HepG2 (cell line): ENCODE measurements around the gene PEPD. TPM values are rescaled to one million over a fixed set of nuclear protein-coding genes. Genes with fewer than 3 reads are reported as not detected.

Experiments used
- ATAC-seq: fragments of 200-7000 bp; cut with Tn5 transposase; 3 replicates; pipeline ENCODE4 v1.9.1; 2020; ENCODE audit warnings: mild to moderate bottlenecking, moderate library complexity
- BruUV-seq: library from RNA; stranded (reverse); fragments of 400-500 nt; replicated peaks from 2 replicates; lab custom pipeline; 2021; lab: Mats Ljungman, UMichigan
- CTCF ChIA-PET: fragments of 300-600 bp; formaldehyde crosslinking; extraction: SDS; loops from one replicate; lab custom pipeline; 2021; ENCODE audit warnings: low total read pairs, inconsistent platforms, low intra/inter-chr PET ratio; lab: Yijun Ruan, JAX
- POLR2A ChIA-PET: fragments of 350-600 bp; sonication (Branson Sonifier 250); formaldehyde crosslinking; loops from one replicate; lab custom pipeline; 2020; ENCODE audit warnings: antibody characterized with exemption, inconsistent platforms; lab: Yijun Ruan, JAX
- DNase-seq: peaks from one replicate; pipeline ENCODE4 v3.0.0-alpha.2; 2015; ENCODE audit warnings: low spot score
- FAIRE-seq: peaks from 3 replicates; lab custom pipeline; 2011; peaks lifted over from hg19 to GRCh38; lab: Jason Lieb, UNC
- H2AFZ ChIP-seq: one replicate; pipeline ENCODE4 v1.6.1; 2011; ENCODE audit warnings: low read length, inconsistent platforms
- H3K27ac ChIP-seq: fragments of 300-600 bp; 3 replicates; pipeline ENCODE4 v1.8.0; 2011; ENCODE audit warnings: mixed run types, mild to moderate bottlenecking, mixed read lengths, low read length, inconsistent platforms; ENCODE audit not compliant: insufficient read depth; ENCODE audit errors: extremely low read length
- H3K27me3 ChIP-seq, 2 experiments: fragments of 200-600 bp in 1 of 2; 2 replicates in 1 of 2; 3 replicates in 1 of 2; pipeline versions ENCODE4 v1.6.0 to v1.8.0; 2011; ENCODE audit warnings: low read length in 2 of 2, mild to moderate bottlenecking in 2 of 2, moderate library complexity in 2 of 2, inconsistent platforms in 1 of 2; ENCODE audit not compliant: insufficient read depth in 2 of 2, control insufficient read depth in 1 of 2
- H3K36me3 ChIP-seq, 2 experiments: fragments of 200-600 bp in 1 of 2; replicated peaks in 1 of 2; 2 replicates in 1 of 2; 3 replicates in 1 of 2; pipeline versions ENCODE4 v1.5.1 to v1.8.0; 2011; ENCODE audit warnings: low read length in 2 of 2, inconsistent platforms in 1 of 2; ENCODE audit not compliant: insufficient read depth in 2 of 2, control insufficient read depth in 1 of 2
- H3K4me1 ChIP-seq: 2 replicates; pipeline ENCODE4 v1.5.1; 2012; ENCODE audit warnings: low read length, inconsistent platforms; ENCODE audit not compliant: insufficient read depth
- H3K4me2 ChIP-seq: 2 replicates; pipeline ENCODE4 v1.6.0; 2011; ENCODE audit warnings: low read depth, low read length, inconsistent platforms
- H3K4me3 ChIP-seq, 3 experiments: fragments of 200-600 bp in 1 of 3; sonication (generic), shearing (Covaris generic) in 1 of 3; replicated peaks in 1 of 3; 2 replicates each; pipeline ENCODE4 v1.5.1; 2011 to 2016; ENCODE audit warnings: low read length in 3 of 3, inconsistent platforms in 2 of 3, low read depth in 2 of 3, mild to moderate bottlenecking in 2 of 3, control low read depth in 1 of 3, mixed read lengths in 1 of 3; ENCODE audit not compliant: insufficient read depth in 1 of 3
- H3K79me2 ChIP-seq: one replicate; pipeline ENCODE4 v1.6.1; 2011; ENCODE audit warnings: low read length, inconsistent platforms; ENCODE audit not compliant: insufficient read depth
- H3K9ac ChIP-seq: 2 replicates; pipeline ENCODE4 v1.6.0; 2011; ENCODE audit warnings: mild to moderate bottlenecking, low read depth, low read length, inconsistent platforms; ENCODE audit not compliant: insufficient read depth
- H3K9me3 ChIP-seq: 2 replicates; pipeline ENCODE4 v1.5.1; 2012; ENCODE audit warnings: mild to moderate bottlenecking, low read length
- H4K20me1 ChIP-seq: 2 replicates; pipeline ENCODE4 v1.6.0; 2011; ENCODE audit warnings: inconsistent platforms, mild to moderate bottlenecking, low read length, moderate library complexity; ENCODE audit not compliant: insufficient read depth
- ARID3A ChIP-seq: IDR thresholded peaks from 2 replicates; pipeline ENCODE4 v1.6.1; 2012; ENCODE audit warnings: low read depth, low read length, improper control_type of control experiment
- ATM ChIP-seq: fragments of 450-650 bp; IDR thresholded peaks from 2 replicates; pipeline ENCODE4 v1.7.1; 2017; ENCODE audit warnings: mild to moderate bottlenecking, borderline replicate concordance
- CSRNP1 ChIP-seq: sonication (generic); formaldehyde crosslinking; IDR thresholded peaks from 2 replicates; pipeline ENCODE4 v1.8.1; 2023; ENCODE audit warnings: mild to moderate bottlenecking, missing genetic modification reagents
- MLX ChIP-seq: IDR thresholded peaks from 2 replicates; pipeline ENCODE4 v1.6.1; 2016
- SNAPC2 ChIP-seq: sonication (generic); formaldehyde crosslinking; IDR thresholded peaks from 2 replicates; pipeline ENCODE4 v1.8.1; 2022; ENCODE audit warnings: mild to moderate bottlenecking, missing genetic modification reagents
- TBX2 ChIP-seq: sonication (generic); formaldehyde crosslinking; IDR thresholded peaks from 2 replicates; pipeline ENCODE4 v1.5.0; 2020; ENCODE audit warnings: missing genetic modification reagents, mild to moderate bottlenecking, borderline replicate concordance
- TEAD3 ChIP-seq: optimal IDR thresholded peaks from 2 replicates; pipeline ENCODE3; 2016; ENCODE audit warnings: borderline replicate concordance
- ZGPAT ChIP-seq: IDR thresholded peaks from 2 replicates; pipeline ENCODE4 v1.6.1; 2016; ENCODE audit warnings: mild to moderate bottlenecking
- ZNF251 ChIP-seq: sonication (generic); formaldehyde crosslinking; IDR thresholded peaks from 2 replicates; pipeline ENCODE4 v1.9.0; 2021; ENCODE audit warnings: mild to moderate bottlenecking, missing genetic modification reagents
- ZNF788 ChIP-seq: sonication (generic); formaldehyde crosslinking; IDR thresholded peaks from 2 replicates; pipeline ENCODE4 v1.5.0; 2020; ENCODE audit warnings: mild to moderate bottlenecking, missing genetic modification reagents, borderline replicate concordance
- WGBS: methylation state at CpG from one replicate; pipeline ENCODE4 v1.1.6; 2017; ENCODE audit warnings: low lambda C conversion rate; 5-methylcytosine and 5-hydroxymethylcytosine counted together
- in situ Hi-C: cut with HindIII; loops from 2 replicates; pipeline ENCODE4 v1.10.0; 2017; ENCODE audit warnings: low pct_unique_long_range_greater_than_20kb; ENCODE audit not compliant: extremely low pct_ligation_motif_present
- intact Hi-C: fragments of 100-400 bp; cut with micrococcal nuclease; formaldehyde crosslinking; loops from one replicate; pipeline ENCODE4 v1.10.0; 2022; ENCODE audit not compliant: unreplicated experiment
- polyA plus RNA-seq, 8 experiments: library from polyadenylated mRNA; depleted of rRNA in 3 of 8; stranded (reverse) in 7 of 8; unstranded in 1 of 8; fragments of >200 nt; fragmentation: Illumina TruSeq in 4 of 8; extraction: Trizol in 4 of 8; gene quantifications; 2 replicates each; pipeline versions ENCODE4 v1.2.1 to v1.2.3, GENCODE V29; 2011 to 2016; ENCODE audit warnings: low read depth in 4 of 8, missing spikeins in 1 of 8, mixed read lengths in 1 of 8; ENCODE audit not compliant: insufficient read depth in 1 of 8
- total RNA-seq, 5 experiments: library from RNA; depleted of rRNA; stranded (reverse); fragments of >200 nt; fragmentation: Illumina TruSeq; extraction: Trizol; gene quantifications; 2 replicates each; pipeline ENCODE4 v1.2.3, GENCODE V29; 2016; ENCODE audit warnings: low read depth in 1 of 5

PEPD gene
- total and polyA plus RNA-seq, 2 of the 13 experiments (the other 11 are each of a cell fraction or from before 2014, with no cell fraction given) = 60.7 to 75.1 TPM

- CTCF ChIA-PET = no interaction called here
These were observed 19.1 kb downstream of the PEPD start for GRCh38 chr19:33502521-33502920.

More at GRCh38 chr19:33502521-33502920, 19.1 kb downstream of the PEPD start:
- H3K36me3 ChIP-seq = peaks cover 14 to 15% of the 10 kb centered on the region in 2 experiments; a peak in 4 of 5 replicates
- no peak for DNase-seq
- no peak overlapping the region for H3K27ac ChIP-seq
- no peaks in the 10 kb centered on the region for H3K9me3 ChIP-seq
- no peaks in the 10 kb centered on the region for H3K79me2 ChIP-seq
- H3K4me1 ChIP-seq = no peaks in the 10 kb centered on the region
- no peak overlapping the region for H3K9ac ChIP-seq
- H3K4me2 ChIP-seq = no peak overlapping the region
- 96% methylated on average over 4 of the region's 4 CpGs for WGBS
- BruUV-seq = no TSS peak
- no peaks in the 10 kb centered on the region for H3K27me3 ChIP-seq
- H2AFZ ChIP-seq = no peak overlapping the region
- H3K4me3 ChIP-seq = no peak overlapping the region
- TF ChIP-seq ZNF788 (CRISPR knock-in tag) = no peak
- no peak for TF ChIP-seq CSRNP1 (CRISPR knock-in tag)
- no peak for TF ChIP-seq ARID3A
- no peak for TF ChIP-seq MLX
- no peak for TF ChIP-seq SNAPC2 (CRISPR knock-in tag)
- no peak for TF ChIP-seq TEAD3 (CRISPR knock-in tag)
- TF ChIP-seq ATM = no peak
- TF ChIP-seq TBX2 (CRISPR knock-in tag) = no peak
- no peak for TF ChIP-seq ZGPAT
- no peak for TF ChIP-seq ZNF251 (CRISPR knock-in tag)
- TF ChIP-seq, all 625 proteins: peak for 0
- no peak for FAIRE-seq
- ATAC-seq = no peak
- H4K20me1 ChIP-seq = no peaks in the 10 kb centered on the region
- in situ Hi-C loops (no loop called here), intact Hi-C loops (no loop called here)
- POLR2A ChIA-PET = no interaction called here
